ENCODE measurements around the gene FOXO3. TPM values are rescaled to one million over a fixed set of nuclear protein-coding genes. Genes with fewer than 3 reads are reported as not detected.

FOXO3 gene
- total and polyA plus RNA-seq, 2 of the 13 experiments (the other 11 are each of a cell fraction or from before 2014, with no cell fraction given), result 16.0 to 22.5 TPM

DNA sequence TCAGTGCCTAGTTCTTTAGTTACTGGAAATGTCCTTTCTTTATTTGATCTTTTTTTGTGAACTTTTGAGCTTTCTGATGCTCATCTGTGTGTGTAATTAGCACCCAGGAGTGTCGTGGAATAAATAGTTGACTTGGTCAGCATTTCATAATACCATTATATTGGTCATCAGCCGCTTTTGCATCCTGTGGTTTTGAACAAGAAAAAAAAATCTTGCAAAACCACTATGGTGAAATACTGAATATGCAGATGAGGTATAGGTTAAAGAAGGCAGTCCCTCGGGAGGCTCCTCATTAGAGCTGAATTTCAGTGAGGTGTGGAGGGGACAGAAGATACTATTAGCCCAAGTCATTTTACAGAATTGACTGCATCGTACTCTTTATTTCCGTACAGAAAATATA, 90.1 kb downstream of the FOXO3 start (continued):
- TF ChIP-seq ZNF225 (CRISPR knock-in tag; IDR thresholded peaks at IDR 0.05) (no peak), SOX13 (IDR thresholded peaks at IDR 0.05) (no peak), SOX13 (CRISPR knock-in tag; conservative IDR thresholded peaks at IDR 0.05 in 1 of 2, IDR thresholded peaks at IDR 0.05 in 1 of 2) (no peak), ZNF205 (CRISPR knock-in tag; IDR thresholded peaks at IDR 0.05) (no peak), ZNF850 (CRISPR knock-in tag; conservative IDR thresholded peaks at IDR 0.05) (no peak), ISX (CRISPR knock-in tag; conservative IDR thresholded peaks at IDR 0.05) (no peak), EP300 (IDR thresholded peaks at IDR 0.05; ENCODE audit: low read depth in 2 of 2, low read length in 2 of 2) (no peak), EP300 (CRISPR knock-in tag; IDR thresholded peaks at IDR 0.05; ENCODE audit: borderline replicate concordance) (no peak)
- TF ChIP-seq, protein P1, sequence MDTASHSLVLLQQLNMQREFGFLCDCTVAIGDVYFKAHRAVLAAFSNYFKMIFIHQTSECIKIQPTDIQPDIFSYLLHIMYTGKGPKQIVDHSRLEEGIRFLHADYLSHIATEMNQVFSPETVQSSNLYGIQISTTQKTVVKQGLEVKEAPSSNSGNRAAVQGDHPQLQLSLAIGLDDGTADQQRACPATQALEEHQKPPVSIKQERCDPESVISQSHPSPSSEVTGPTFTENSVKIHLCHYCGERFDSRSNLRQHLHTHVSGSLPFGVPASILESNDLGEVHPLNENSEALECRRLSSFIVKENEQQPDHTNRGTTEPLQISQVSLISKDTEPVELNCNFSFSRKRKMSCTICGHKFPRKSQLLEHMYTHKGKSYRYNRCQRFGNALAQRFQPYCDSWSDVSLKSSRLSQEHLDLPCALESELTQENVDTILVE (CRISPR knock-in tag; IDR thresholded peaks at IDR 0.05), result no peak
- TF ChIP-seq, protein P2, sequence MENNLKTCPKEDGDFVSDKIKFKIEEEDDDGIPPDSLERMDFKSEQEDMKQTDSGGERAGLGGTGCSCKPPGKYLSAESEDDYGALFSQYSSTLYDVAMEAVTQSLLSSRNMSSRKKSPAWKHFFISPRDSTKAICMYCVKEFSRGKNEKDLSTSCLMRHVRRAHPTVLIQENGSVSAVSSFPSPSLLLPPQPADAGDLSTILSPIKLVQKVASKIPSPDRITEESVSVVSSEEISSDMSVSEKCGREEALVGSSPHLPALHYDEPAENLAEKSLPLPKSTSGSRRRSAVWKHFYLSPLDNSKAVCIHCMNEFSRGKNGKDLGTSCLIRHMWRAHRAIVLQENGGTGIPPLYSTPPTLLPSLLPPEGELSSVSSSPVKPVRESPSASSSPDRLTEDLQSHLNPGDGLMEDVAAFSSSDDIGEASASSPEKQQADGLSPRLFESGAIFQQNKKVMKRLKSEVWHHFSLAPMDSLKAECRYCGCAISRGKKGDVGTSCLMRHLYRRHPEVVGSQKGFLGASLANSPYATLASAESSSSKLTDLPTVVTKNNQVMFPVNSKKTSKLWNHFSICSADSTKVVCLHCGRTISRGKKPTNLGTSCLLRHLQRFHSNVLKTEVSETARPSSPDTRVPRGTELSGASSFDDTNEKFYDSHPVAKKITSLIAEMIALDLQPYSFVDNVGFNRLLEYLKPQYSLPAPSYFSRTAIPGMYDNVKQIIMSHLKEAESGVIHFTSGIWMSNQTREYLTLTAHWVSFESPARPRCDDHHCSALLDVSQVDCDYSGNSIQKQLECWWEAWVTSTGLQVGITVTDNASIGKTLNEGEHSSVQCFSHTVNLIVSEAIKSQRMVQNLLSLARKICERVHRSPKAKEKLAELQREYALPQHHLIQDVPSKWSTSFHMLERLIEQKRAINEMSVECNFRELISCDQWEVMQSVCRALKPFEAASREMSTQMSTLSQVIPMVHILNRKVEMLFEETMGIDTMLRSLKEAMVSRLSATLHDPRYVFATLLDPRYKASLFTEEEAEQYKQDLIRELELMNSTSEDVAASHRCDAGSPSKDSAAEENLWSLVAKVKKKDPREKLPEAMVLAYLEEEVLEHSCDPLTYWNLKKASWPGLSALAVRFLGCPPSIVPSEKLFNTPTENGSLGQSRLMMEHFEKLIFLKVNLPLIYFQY (CRISPR knock-in tag; IDR thresholded peaks at IDR 0.05; ENCODE audit: borderline replicate concordance), result no peak
